GM23338 (cell line): Measurements from ENCODE around the gene MZB1. TPM values are rescaled to one million over a fixed set of nuclear protein-coding genes. Genes with fewer than 3 reads are reported as not detected.
A peak's percentile ranks its signal among the peaks of the same experiment; 100 is the strongest.

Source experiments
- ATAC-seq: fragments of 200-7000 bp; cut with Tn5 transposase; 3 replicates; pipeline ENCODE4 v1.9.1; 2020
- DNase-seq: peaks from one replicate; pipeline ENCODE4 v3.0.0-alpha.2; 2015; ENCODE audit warnings: low spot score
- H2AFZ ChIP-seq: fragments of 200-600 bp; sonication (generic); 2 replicates; pipeline ENCODE4 v1.8.0; 2016; ENCODE audit warnings: antibody characterized with exemption, mild to moderate bottlenecking, moderate library complexity
- H3F3A ChIP-seq: fragments of 200-600 bp; sonication (generic); replicated peaks from 2 replicates; pipeline ENCODE4 v1.8.0; 2017; ENCODE audit warnings: antibody characterized with exemption, mixed run types, low read depth
- H3K27ac ChIP-seq: fragments of 200-600 bp; sonication (generic); 2 replicates; pipeline ENCODE4 v1.6.1; 2016; ENCODE audit warnings: low read depth
- H3K27me3 ChIP-seq: fragments of 200-600 bp; sonication (generic); 2 replicates; pipeline ENCODE4 v1.8.0; 2016; ENCODE audit warnings: mild to moderate bottlenecking, mixed run types, moderate library complexity; ENCODE audit not compliant: insufficient read depth
- H3K36me3 ChIP-seq: fragments of 200-600 bp; sonication (generic); 2 replicates; pipeline ENCODE4 v1.8.0; 2016; ENCODE audit warnings: mild to moderate bottlenecking; ENCODE audit not compliant: insufficient read depth
- H3K4me1 ChIP-seq: fragments of 200-600 bp; sonication (generic); 2 replicates; pipeline ENCODE4 v1.8.0; 2016; ENCODE audit warnings: mild to moderate bottlenecking, moderate library complexity; ENCODE audit not compliant: insufficient read depth
- H3K4me2 ChIP-seq: fragments of 200-600 bp; sonication (generic); 2 replicates; pipeline ENCODE4 v1.7.1; 2017; ENCODE audit warnings: mixed run types
- H3K4me3 ChIP-seq: fragments of 200-600 bp; sonication (generic); 2 replicates; pipeline ENCODE4 v1.6.1; 2016; ENCODE audit warnings: mixed run types
- H3K79me2 ChIP-seq: fragments of 200-600 bp; sonication (generic); replicated peaks from 2 replicates; pipeline ENCODE4 v1.8.0; 2017; ENCODE audit warnings: mild to moderate bottlenecking; ENCODE audit not compliant: insufficient read depth
- H3K9me2 ChIP-seq: fragments of 200-600 bp; sonication (generic); 2 replicates; pipeline ENCODE4 v1.8.0; 2017; ENCODE audit not compliant: insufficient read depth
- H4K20me1 ChIP-seq: fragments of 200-600 bp; sonication (generic); replicated peaks from 2 replicates; pipeline ENCODE4 v1.8.0; 2017; ENCODE audit warnings: mild to moderate bottlenecking; ENCODE audit not compliant: insufficient read depth
- H3K27ac Mint-ChIP-seq: 2 replicates; pipeline ENCODE4 v1.8.0; 2020; ENCODE audit warnings: inconsistent platforms, mild to moderate bottlenecking, moderate library complexity, mixed read lengths
- H3K27me3 Mint-ChIP-seq: 3 replicates; pipeline ENCODE4 v1.8.0; 2022; ENCODE audit warnings: low read depth, mild to moderate bottlenecking, moderate library complexity, mixed read lengths, inconsistent platforms; ENCODE audit not compliant: insufficient read depth, poor library complexity
- H3K36me3 Mint-ChIP-seq: 3 replicates; pipeline ENCODE4 v1.8.0; 2021; ENCODE audit warnings: low read depth, mild to moderate bottlenecking, inconsistent platforms, moderate library complexity, mixed read lengths
- H3K4me1 Mint-ChIP-seq: 3 replicates; pipeline ENCODE4 v1.8.0; 2020; ENCODE audit warnings: mild to moderate bottlenecking, inconsistent platforms, mixed read lengths
- H3K4me3 Mint-ChIP-seq: 3 replicates; pipeline ENCODE4 v1.8.0; 2021; ENCODE audit warnings: moderate library complexity, mild to moderate bottlenecking, inconsistent platforms, mixed read lengths
- H3K9me3 Mint-ChIP-seq: 3 replicates; pipeline ENCODE4 v1.8.0; 2020; ENCODE audit warnings: moderate library complexity, mild to moderate bottlenecking, inconsistent platforms, mixed read lengths
- CREB1 ChIP-seq: fragments of 250-450 bp; sonication (Bioruptor Pico); IDR thresholded peaks from 2 replicates; pipeline ENCODE4 v1.5.0; 2020; ENCODE audit warnings: low read depth, mild to moderate bottlenecking, moderate library complexity
- EZH2 ChIP-seq: fragments of 200-600 bp; sonication (generic); IDR thresholded peaks from one replicate; pipeline ENCODE4 v1.8.0; 2017; ENCODE audit warnings: antibody characterized with exemption, mild to moderate bottlenecking, low read depth; ENCODE audit not compliant: unreplicated experiment
- EZH2phosphoT487 ChIP-seq: fragments of 200-600 bp; sonication (generic); IDR thresholded peaks from one replicate; pipeline ENCODE4 v1.8.1; 2018; ENCODE audit warnings: antibody characterized with exemption; ENCODE audit not compliant: unreplicated experiment
- JUNB ChIP-seq: IDR thresholded peaks from one replicate; pipeline ENCODE4 v1.6.1; 2016; ENCODE audit warnings: antibody characterized with exemption; ENCODE audit not compliant: unreplicated experiment
- NANOG ChIP-seq: IDR thresholded peaks from 2 replicates; pipeline ENCODE4 v1.6.1; 2016; ENCODE audit warnings: antibody characterized with exemption, borderline replicate concordance
- STAT1 ChIP-seq: IDR thresholded peaks from one replicate; pipeline ENCODE4 v1.6.1; 2016; ENCODE audit warnings: antibody characterized with exemption; ENCODE audit not compliant: unreplicated experiment
- ZNF114 ChIP-seq: fragments of 250-450 bp; sonication (Bioruptor Pico); IDR thresholded peaks from 2 replicates; pipeline ENCODE4 v1.5.0; 2020; ENCODE audit warnings: mild to moderate bottlenecking, moderate library complexity
- ZNF331 ChIP-seq: fragments of 250-450 bp; sonication (Bioruptor Pico); IDR thresholded peaks from 2 replicates; pipeline ENCODE4 v1.5.0; 2020; ENCODE audit warnings: low read depth, mild to moderate bottlenecking, moderate library complexity
- polyA plus RNA-seq: library from polyadenylated mRNA; unstranded; fragments of >200 nt; fragmentation: Nextera tagmentation; extraction: Ambion mirVana; gene quantifications from 2 replicates; pipeline ENCODE4 v1.2.1, GENCODE V29; 2016
- total RNA-seq: library from RNA; depleted of rRNA; stranded (reverse); fragments of >200 nt; shearing (Covaris generic); gene quantifications from 2 replicates; pipeline ENCODE4 v1.2.3, GENCODE V29; 2014
- TF ChIP-seq, protein P1 (sequence below), 2 experiments: fragments of 200-600 bp in 1 of 2; sonication (generic) in 1 of 2; conservative IDR thresholded peaks; 2 replicates each; pipeline versions ENCODE4 v1.5.1 to v1.6.1; 2016 to 2017; ENCODE audit warnings: antibody characterized with exemption in 2 of 2, low read depth in 2 of 2, mild to moderate bottlenecking in 2 of 2, moderate library complexity in 1 of 2
- TF ChIP-seq, protein P2 (sequence below): IDR thresholded peaks from one replicate; pipeline ENCODE4 v1.6.1; 2018; ENCODE audit warnings: antibody characterized with exemption; ENCODE audit not compliant: unreplicated experiment
- TF ChIP-seq, protein P3 (sequence below): IDR thresholded peaks from 2 replicates; pipeline ENCODE4 v1.6.1; 2016; ENCODE audit warnings: antibody characterized with exemption

MZB1 gene
- total and polyA plus RNA-seq, 2 experiments from 2014 or later = 0.52 to 1.6 TPM

DNA sequence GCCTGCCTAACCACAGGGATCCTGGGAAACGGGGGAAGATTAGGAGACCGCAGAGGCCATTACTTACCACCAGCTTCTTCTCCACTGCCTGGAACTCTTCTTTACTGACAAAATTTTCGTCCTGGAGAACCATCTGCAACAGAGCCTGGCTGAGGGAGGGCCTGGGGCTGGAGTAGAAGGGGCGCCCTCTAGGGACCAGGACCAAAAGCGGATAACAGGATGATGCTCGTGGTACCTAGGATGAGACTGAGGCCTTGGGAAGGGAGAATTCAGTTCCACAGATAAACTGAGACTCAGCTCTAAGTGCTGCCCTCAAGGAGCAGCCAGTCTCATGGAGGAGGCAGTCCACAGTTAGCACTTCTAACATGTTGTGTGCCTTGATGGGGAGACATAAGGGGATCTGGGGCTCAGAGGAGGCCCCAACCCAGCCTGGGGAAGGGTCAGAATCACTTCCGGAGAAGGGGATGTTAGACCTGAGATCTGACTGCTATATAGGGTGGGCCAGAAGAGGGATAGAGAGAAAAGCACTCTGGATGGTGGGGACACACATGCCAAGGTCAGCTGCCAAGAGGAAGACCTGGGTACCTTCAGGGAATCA lies 12.9 kb upstream of the MZB1 start:
- Mint-ChIP-seq H3K4me1 (peaks cover 15% of the 10 kb centered on the region), H3K27ac (no peak overlapping the region), H3K27me3 (peaks cover 11% of the 10 kb centered on the region), H3K9me3 (no peaks in the 10 kb centered on the region), H3K4me3 (peak overlapping the region; percentile 95), H3K36me3 (peaks cover 15% of the 10 kb centered on the region)
- Histone ChIP-seq H3F3A (peaks cover 16% of the 10 kb centered on the region), H3K79me2 (0 out of 2 replicates have a peak, but pooled peaks cover 3% of the 10 kb centered on the region), H4K20me1 (0 out of 2 replicates have a peak, but pooled peaks cover 5% of the 10 kb centered on the region), H3K4me2 (peak overlapping the region; percentile 81; the same call in 1 of the 2 replicates), H2AFZ (no peak overlapping the region), H3K27me3 (no peaks in the 10 kb centered on the region), H3K36me3 (no peaks in the 10 kb centered on the region), H3K4me1 (peaks cover 16% of the 10 kb centered on the region), H3K4me3 (no peak overlapping the region), H3K9me2 (no peaks in the 10 kb centered on the region), H3K27ac (no peak overlapping the region)
- ATAC-seq (peak; percentile 63), DNase-seq (peak; percentile 82)
- no peak for TF ChIP-seq ZNF114 (CRISPR knock-in tag)
- TF ChIP-seq, protein P1, sequence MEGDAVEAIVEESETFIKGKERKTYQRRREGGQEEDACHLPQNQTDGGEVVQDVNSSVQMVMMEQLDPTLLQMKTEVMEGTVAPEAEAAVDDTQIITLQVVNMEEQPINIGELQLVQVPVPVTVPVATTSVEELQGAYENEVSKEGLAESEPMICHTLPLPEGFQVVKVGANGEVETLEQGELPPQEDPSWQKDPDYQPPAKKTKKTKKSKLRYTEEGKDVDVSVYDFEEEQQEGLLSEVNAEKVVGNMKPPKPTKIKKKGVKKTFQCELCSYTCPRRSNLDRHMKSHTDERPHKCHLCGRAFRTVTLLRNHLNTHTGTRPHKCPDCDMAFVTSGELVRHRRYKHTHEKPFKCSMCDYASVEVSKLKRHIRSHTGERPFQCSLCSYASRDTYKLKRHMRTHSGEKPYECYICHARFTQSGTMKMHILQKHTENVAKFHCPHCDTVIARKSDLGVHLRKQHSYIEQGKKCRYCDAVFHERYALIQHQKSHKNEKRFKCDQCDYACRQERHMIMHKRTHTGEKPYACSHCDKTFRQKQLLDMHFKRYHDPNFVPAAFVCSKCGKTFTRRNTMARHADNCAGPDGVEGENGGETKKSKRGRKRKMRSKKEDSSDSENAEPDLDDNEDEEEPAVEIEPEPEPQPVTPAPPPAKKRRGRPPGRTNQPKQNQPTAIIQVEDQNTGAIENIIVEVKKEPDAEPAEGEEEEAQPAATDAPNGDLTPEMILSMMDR (conservative IDR thresholded peaks at IDR 0.05; ENCODE audit: low read depth in 2 of 2) = peak; percentile 88 to 89

DNA sequence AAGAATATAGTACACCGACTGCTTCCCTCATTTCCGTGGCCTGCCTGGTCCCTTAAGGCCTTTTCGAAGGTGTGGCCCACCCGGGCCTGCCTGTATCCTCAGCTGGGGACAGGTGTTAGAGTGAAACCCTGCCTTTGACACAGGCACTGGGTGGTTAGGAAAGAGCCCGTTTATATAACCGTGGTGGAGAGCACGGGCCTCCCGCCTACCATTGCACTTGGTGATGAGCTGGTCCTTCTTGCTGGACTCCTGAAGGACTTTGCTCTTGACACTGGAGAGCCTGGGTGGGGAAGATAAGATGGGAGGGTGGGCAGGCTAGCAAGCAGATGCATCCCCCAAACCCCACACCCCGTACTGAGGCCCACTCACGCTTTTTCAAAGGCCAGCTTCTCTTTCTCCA lies 11.8 kb upstream of the MZB1 start:
- Mint-ChIP-seq H3K9me3 (no peaks in the 10 kb centered on the region), H3K27ac (no peak overlapping the region), H3K36me3 (peaks cover 15% of the 10 kb centered on the region), H3K4me3 (no peak overlapping the region), H3K27me3 (peaks cover 11% of the 10 kb centered on the region), H3K4me1 (peaks cover 21% of the 10 kb centered on the region)
- peaks cover 16% of the 10 kb centered on the region for H3K4me1 ChIP-seq
- no peaks in the 10 kb centered on the region for H3K9me2 ChIP-seq
- no peak overlapping the region for H3K4me3 ChIP-seq
- no peaks in the 10 kb centered on the region for H3K36me3 ChIP-seq
- 0 out of 2 replicates have a peak, but pooled peaks cover 3% of the 10 kb centered on the region for H3K79me2 ChIP-seq
- H3K4me2 ChIP-seq = no peak overlapping the region
- peaks cover 16% of the 10 kb centered on the region for H3F3A ChIP-seq
- DNase-seq (no peak), ATAC-seq (no peak)
- no peaks in the 10 kb centered on the region for H3K27me3 ChIP-seq
- H4K20me1 ChIP-seq = 0 out of 2 replicates have a peak, but pooled peaks cover 5% of the 10 kb centered on the region
- no peak overlapping the region for H3K27ac ChIP-seq
- no peak overlapping the region for H2AFZ ChIP-seq
- no peak for TF ChIP-seq CREB1 (CRISPR knock-in tag)
- TF ChIP-seq, protein P1 (conservative IDR thresholded peaks at IDR 0.05; ENCODE audit: low read depth in 2 of 2) = no peak
- TF ChIP-seq, protein P2, sequence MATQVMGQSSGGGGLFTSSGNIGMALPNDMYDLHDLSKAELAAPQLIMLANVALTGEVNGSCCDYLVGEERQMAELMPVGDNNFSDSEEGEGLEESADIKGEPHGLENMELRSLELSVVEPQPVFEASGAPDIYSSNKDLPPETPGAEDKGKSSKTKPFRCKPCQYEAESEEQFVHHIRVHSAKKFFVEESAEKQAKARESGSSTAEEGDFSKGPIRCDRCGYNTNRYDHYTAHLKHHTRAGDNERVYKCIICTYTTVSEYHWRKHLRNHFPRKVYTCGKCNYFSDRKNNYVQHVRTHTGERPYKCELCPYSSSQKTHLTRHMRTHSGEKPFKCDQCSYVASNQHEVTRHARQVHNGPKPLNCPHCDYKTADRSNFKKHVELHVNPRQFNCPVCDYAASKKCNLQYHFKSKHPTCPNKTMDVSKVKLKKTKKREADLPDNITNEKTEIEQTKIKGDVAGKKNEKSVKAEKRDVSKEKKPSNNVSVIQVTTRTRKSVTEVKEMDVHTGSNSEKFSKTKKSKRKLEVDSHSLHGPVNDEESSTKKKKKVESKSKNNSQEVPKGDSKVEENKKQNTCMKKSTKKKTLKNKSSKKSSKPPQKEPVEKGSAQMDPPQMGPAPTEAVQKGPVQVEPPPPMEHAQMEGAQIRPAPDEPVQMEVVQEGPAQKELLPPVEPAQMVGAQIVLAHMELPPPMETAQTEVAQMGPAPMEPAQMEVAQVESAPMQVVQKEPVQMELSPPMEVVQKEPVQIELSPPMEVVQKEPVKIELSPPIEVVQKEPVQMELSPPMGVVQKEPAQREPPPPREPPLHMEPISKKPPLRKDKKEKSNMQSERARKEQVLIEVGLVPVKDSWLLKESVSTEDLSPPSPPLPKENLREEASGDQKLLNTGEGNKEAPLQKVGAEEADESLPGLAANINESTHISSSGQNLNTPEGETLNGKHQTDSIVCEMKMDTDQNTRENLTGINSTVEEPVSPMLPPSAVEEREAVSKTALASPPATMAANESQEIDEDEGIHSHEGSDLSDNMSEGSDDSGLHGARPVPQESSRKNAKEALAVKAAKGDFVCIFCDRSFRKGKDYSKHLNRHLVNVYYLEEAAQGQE = no peak
- no peak for TF ChIP-seq ZNF114 (CRISPR knock-in tag)
- TF ChIP-seq, protein P3, sequence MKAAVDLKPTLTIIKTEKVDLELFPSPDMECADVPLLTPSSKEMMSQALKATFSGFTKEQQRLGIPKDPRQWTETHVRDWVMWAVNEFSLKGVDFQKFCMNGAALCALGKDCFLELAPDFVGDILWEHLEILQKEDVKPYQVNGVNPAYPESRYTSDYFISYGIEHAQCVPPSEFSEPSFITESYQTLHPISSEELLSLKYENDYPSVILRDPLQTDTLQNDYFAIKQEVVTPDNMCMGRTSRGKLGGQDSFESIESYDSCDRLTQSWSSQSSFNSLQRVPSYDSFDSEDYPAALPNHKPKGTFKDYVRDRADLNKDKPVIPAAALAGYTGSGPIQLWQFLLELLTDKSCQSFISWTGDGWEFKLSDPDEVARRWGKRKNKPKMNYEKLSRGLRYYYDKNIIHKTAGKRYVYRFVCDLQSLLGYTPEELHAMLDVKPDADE = no peak
- TF ChIP-seq JUNB = no peak
- no peak for TF ChIP-seq ZNF331 (CRISPR knock-in tag)
- TF ChIP-seq EZH2 = no peak
- TF ChIP-seq NANOG = no peak
- TF ChIP-seq EZH2phosphoT487 = no peak
- no peak for TF ChIP-seq STAT1
